Panc1 (cell line): ENCODE data around the gene DMAC2. TPM values are rescaled to one million over a fixed set of nuclear protein-coding genes. Genes with fewer than 3 reads are reported as not detected.

ENCODE experiments used
- ATAC-seq: fragments of 200-7000 bp; cut with Tn5 transposase; 2 replicates; pipeline ENCODE4 v1.9.1; 2020; ENCODE audit warnings: mild to moderate bottlenecking, moderate library complexity
- BruUV-seq: library from RNA; stranded (reverse); fragments of 400-500 nt; replicated peaks from 2 replicates; lab custom pipeline; 2021; lab: Mats Ljungman, UMichigan
- CTCF ChIA-PET: fragments of 300-600 bp; sonication (Branson Sonifier 250); formaldehyde crosslinking; loops from one replicate; lab custom pipeline; 2022; ENCODE audit warnings: antibody characterized with exemption; lab: Charles Lee
- POLR2A ChIA-PET: fragments of 300-600 bp; sonication (Branson Sonifier 250); formaldehyde crosslinking; loops from one replicate; lab custom pipeline; 2022; ENCODE audit warnings: antibody characterized with exemption; lab: Charles Lee
- DNase-seq: peaks from one replicate; pipeline ENCODE4 v3.0.0-alpha.2; 2010; ENCODE audit warnings: low read depth, low spot score
- H3K27ac ChIP-seq: 2 replicates; pipeline ENCODE4 v1.5.1; 2011; ENCODE audit warnings: mild to moderate bottlenecking, low read length, inconsistent platforms
- H3K27me3 ChIP-seq: fragments of 200-500 bp; sonication (Bioruptor generic); 2 replicates; pipeline ENCODE4 v1.6.0; 2014; ENCODE audit warnings: low read length, inconsistent platforms; ENCODE audit not compliant: control insufficient read depth, insufficient read depth
- H3K36me3 ChIP-seq: fragments of 200-500 bp; sonication (Bioruptor generic); 2 replicates; pipeline ENCODE4 v1.5.1; 2014; ENCODE audit warnings: inconsistent platforms, mild to moderate bottlenecking, low read length, moderate library complexity; ENCODE audit not compliant: control insufficient read depth, insufficient read depth
- H3K4me1 ChIP-seq: 2 replicates; pipeline ENCODE4 v1.5.1; 2011; ENCODE audit warnings: inconsistent platforms, mild to moderate bottlenecking, low read length, moderate library complexity; ENCODE audit not compliant: control insufficient read depth, insufficient read depth
- H3K4me3 ChIP-seq, 2 experiments: 2 replicates each; pipeline ENCODE4 v1.5.1; 2011 to 2012; ENCODE audit warnings: low read depth in 2 of 2, low read length in 2 of 2, mild to moderate bottlenecking in 2 of 2, inconsistent platforms in 1 of 2, moderate library complexity in 1 of 2
- H3K9me3 ChIP-seq: fragments of 200-500 bp; sonication (Bioruptor generic); 2 replicates; pipeline ENCODE4 v1.5.1; 2014; ENCODE audit warnings: low read depth, mild to moderate bottlenecking, inconsistent platforms, low read length, moderate library complexity; ENCODE audit not compliant: control insufficient read depth, insufficient read depth
- CTCF ChIP-seq: fragments of 450-650 bp; IDR thresholded peaks from 2 replicates; pipeline ENCODE4 v1.5.1; 2017; ENCODE audit warnings: mild to moderate bottlenecking
- POLR2AphosphoS5 ChIP-seq: IDR thresholded peaks from 2 replicates; pipeline ENCODE4 v1.6.1; 2012; ENCODE audit warnings: mild to moderate bottlenecking, low read depth, low read length, moderate library complexity
- REST ChIP-seq, 2 experiments: IDR thresholded peaks; 2 replicates each; pipeline ENCODE4 v1.6.1; 2011 to 2012; ENCODE audit warnings: low read depth in 2 of 2, control low read depth in 1 of 2, low read length in 1 of 2, mild to moderate bottlenecking in 1 of 2, moderate library complexity in 1 of 2; ENCODE audit not compliant: insufficient read depth in 1 of 2
- SIN3A ChIP-seq: IDR thresholded peaks from 2 replicates; pipeline ENCODE4 v1.6.1; 2012; ENCODE audit warnings: low read depth, mild to moderate bottlenecking, low read length, moderate library complexity, borderline replicate concordance; ENCODE audit not compliant: insufficient read depth
- TCF7L2 ChIP-seq: IDR thresholded peaks from 2 replicates; pipeline ENCODE4 v1.6.1; 2011; ENCODE audit warnings: mild to moderate bottlenecking, low read depth, low read length, inconsistent platforms
- in situ Hi-C: cut with HindIII; loops from 2 replicates; pipeline ENCODE4 v1.10.0; 2016; ENCODE audit warnings: low sequenced_read_pairs, low pct_unique_long_range_greater_than_20kb
- intact Hi-C: fragments of 100-400 bp; cut with micrococcal nuclease; formaldehyde crosslinking; loops from one replicate; pipeline ENCODE4 v1.10.0; 2022; ENCODE audit not compliant: unreplicated experiment
- total RNA-seq: library from RNA; stranded (reverse); gene quantifications from one replicate; pipeline ENCODE4 v1.2.1, GENCODE V29; 2021; ENCODE audit not compliant: unreplicated experiment

Gene DMAC2
- total RNA-seq, 1 experiment from 2014 or later, result 37.5 TPM

DNA sequence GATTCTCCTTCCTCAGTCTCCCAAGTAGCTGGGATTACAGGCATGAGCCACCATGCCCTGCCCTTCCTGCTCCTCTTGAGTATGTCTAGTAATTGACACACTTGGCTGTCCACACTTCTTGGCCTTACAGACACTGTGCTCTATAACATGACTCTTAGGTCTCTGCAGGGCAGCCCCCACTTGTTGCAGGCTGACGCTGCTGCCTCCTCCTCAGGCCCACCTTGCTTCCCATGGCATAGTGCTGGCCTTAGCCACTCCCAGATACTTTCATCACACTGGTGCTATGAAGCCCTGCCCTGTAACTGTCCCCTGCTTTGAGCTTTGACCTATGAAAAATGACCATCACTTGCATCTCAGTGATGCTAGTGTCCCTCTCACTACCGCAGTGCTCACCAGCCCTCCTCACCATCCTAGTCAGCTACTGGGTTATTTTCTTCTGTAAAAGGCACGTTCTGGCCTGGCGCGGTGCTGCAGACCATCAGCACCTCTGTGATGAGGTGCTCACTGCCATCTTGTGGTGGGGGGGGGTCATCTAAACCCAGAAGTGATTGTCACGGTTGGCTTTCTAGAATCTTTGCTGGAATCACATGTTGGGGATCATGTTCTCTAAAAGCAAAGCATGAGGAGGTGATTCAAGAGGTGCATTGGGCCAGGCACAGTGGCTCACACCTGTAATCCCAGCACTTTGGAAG, 13.0 kb upstream of the DMAC2 start:
- TF ChIP-seq CTCF, result 0 out of 2 replicates have a peak, but pooled peaks have one; percentile 8
- no peak for TF ChIP-seq POLR2AphosphoS5
- TF ChIP-seq TCF7L2, result no peak
- H3K27me3 ChIP-seq, result peaks cover 3% of the 10 kb centered on the region; the same call in 1 of the 2 replicates
- no peaks in the 10 kb centered on the region for H3K36me3 ChIP-seq
- DNase-seq (no peak), ATAC-seq (no peak)
- H3K27ac ChIP-seq, result no peak overlapping the region
- H3K4me1 ChIP-seq, result no peaks in the 10 kb centered on the region
- no peak overlapping the region for H3K4me3 ChIP-seq
- in situ Hi-C loops (no loop called here), intact Hi-C loops (no loop called here)
- POLR2A ChIA-PET, result no interaction called here
- CTCF ChIA-PET, result no interaction called here
- no TSS peak for BruUV-seq
- no peaks in the 10 kb centered on the region for H3K9me3 ChIP-seq

DNA sequence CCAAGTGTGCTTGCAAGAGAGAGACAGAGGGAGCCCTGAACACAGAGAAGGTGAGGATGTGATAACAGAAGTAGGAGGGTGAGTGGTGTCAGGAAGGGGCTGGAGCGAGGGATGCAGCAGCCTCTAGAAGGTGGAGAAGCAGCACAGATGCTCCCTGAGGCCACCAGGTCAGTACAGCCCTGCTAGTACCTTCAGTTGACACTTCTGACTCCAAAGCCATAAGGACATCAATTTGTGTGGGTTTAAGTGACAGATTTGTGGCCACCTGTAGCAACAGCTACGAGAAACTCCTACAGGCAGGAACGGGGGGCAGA, 10.1 kb upstream of the DMAC2 start:
- H3K36me3 ChIP-seq, result no peaks in the 10 kb centered on the region
- DNase-seq (no peak), ATAC-seq (peak; percentile 61)
- in situ Hi-C loops, result no loop called here
- intact Hi-C loops, result loop anchor here (2.0 kb wide), 1 partner anchor 113 kb away; no protein-coding TSS in a partner anchor
- no peak overlapping the region for H3K4me3 ChIP-seq
- TF ChIP-seq SIN3A, result no peak
- no peak for TF ChIP-seq CTCF
- no peak for TF ChIP-seq REST (IDR thresholded peaks at IDR 0.05; ENCODE audit: insufficient read depth in 1 of 2, low read depth in 2 of 2, low read length in 1 of 2)
- no peak for TF ChIP-seq TCF7L2
- no peak for TF ChIP-seq POLR2AphosphoS5
- no peak overlapping the region for H3K27ac ChIP-seq
- ChIA-PET CTCF (interaction anchor here (2.1 to 2.7 kb wide), 2 partner anchors 114 to 120 kb away, joined by 11 read pairs; no protein-coding TSS in a partner anchor), POLR2A (no interaction called here)
- no peaks in the 10 kb centered on the region for H3K4me1 ChIP-seq
- no peaks in the 10 kb centered on the region for H3K27me3 ChIP-seq
- no TSS peak for BruUV-seq
- H3K9me3 ChIP-seq, result no peaks in the 10 kb centered on the region
